HG03066 (cell line): ENCODE data around the gene ERMN.
"Not testable (repeated sequence)": the region's sequence is repeated elsewhere in the genome, so short reads cannot be mapped to it uniquely, and the experiment has no call there.

Source experiments
- ATAC-seq: cut with Tn5 transposase; IDR thresholded peaks from one replicate; pipeline ENCODE4 v1.9.1; 2021; ENCODE audit warnings: low read depth; ENCODE audit not compliant: unreplicated experiment

Gene ERMN

GRCh38 chr2:157301307-157301706 is 24.3 kb downstream of the ERMN start:
- ATAC-seq = no peak

- ATAC-seq = no peak
Measured at GRCh38 chr2:157296958-157297357, 28.7 kb downstream of the ERMN start.

- ATAC-seq = no peak
Measured at GRCh38 chr2:157296490-157296889, 29.1 kb downstream of the ERMN start.

- ATAC-seq = no peak
Measured at GRCh38 chr2:157292853-157293252, 32.8 kb downstream of the ERMN start.

GRCh38 chr2:157291018-157291417 is 34.6 kb downstream of the ERMN start:
- no peak for ATAC-seq

DNA sequence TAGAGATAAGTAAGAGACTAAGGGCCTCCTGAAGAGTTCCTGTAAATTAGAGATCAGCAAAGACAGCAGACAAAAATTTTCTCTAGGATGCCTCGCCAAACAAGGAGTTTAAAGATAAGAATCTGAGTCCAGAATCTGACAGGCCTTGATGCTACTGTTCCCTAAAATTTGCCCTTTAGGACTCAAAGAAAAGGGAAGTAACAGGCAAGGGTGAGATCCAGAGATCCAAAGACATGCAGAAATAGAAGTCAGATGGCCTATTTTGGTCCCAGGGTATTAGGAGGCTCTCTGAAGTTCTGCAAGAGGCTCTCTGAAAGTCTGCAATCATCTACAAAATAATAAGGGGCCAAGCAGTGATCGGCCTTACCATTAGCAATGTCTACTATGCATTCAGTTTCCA is 35.1 kb downstream of the ERMN start:
- ATAC-seq = no peak

DNA sequence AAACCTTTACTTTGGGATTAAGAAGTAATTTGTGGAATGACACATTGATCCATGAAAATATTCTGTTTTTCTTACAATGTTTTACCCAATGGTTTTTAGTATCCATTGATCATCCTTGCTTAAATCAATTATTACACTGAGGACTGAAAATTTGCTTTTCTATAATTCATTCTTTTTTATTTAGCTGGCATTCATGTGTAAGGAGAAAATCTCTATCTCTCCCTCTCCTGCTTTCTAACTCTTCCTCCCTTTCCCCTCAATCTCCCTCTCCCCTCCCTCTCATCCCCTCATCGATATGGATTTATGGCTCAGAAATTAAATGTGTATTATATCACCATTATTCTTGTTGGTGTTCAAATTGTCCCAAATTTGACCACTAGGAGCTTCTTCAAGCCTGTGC is 38.5 kb downstream of the ERMN start:
- no peak for ATAC-seq

DNA sequence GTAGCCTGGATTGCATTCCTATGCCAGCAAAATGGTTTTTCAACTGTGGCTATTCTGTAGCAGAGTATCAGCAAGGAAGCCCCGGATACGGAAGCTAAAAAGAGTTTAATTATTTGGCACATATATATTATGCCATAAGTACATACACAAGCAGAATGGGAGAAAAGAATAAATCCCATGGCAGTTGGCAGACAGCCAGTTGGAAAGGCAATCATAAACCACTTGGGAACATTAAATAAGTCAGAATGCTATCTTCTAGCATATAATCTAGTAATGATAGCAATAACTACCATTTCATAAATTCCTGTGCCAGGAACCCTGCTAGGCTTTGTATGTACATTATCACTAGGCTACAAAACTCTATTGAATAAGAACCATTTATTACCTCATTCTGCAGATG is 42.2 kb downstream of the ERMN start:
- no peak for ATAC-seq

GRCh38 chr2:157281316-157281715 is 44.3 kb downstream of the ERMN start:
- ATAC-seq = no peak

DNA sequence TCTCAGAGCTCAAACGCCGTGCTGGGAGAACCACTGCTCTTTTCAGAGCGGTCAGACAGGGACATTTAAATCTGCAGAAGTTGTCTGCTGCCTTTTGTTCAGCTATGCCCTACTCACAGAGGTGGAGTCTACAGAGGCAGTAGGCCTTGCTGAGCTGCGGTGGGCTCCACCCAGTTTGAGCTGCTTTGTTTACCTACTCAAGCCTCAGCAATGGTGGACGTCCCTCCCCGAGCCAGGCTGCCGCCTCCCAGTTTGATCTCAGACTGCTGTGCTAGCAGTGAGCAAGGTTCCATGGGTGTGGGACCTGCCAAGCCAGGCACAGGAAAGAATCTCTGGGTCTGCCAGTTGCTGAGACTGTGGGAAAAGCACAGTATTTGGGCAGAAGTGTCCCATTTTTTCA is 46.3 kb downstream of the ERMN start:
- not testable (repeated sequence) for ATAC-seq

DNA sequence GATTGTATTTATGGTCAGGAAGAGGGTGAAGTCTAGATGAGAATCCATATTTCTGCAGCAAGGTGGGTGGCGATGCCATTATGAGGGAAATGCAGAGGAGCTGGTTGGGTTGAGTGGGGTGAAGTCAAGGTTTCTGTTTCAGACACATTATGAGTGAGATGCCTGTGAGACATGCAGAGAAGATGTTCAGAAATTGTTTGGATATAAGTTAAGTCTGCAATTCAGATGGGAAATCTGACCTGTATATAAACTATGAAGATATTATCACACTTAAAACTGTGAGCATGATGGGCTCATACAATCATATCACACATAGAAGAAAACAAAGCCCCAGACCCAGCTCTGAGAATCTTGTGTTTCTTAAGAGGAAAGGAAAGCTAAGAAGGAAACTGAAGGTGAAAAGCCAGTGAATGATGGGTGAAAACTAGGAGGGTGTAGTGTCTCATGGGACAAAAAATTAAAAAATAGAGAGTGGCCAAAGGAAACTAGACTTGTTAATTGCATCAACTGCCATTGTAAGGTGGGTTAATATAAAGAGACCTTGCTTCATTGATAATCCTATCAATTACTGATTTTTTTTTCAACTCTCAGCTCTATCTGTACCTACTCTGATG is 53.9 kb downstream of the ERMN start:
- ATAC-seq = no peak

DNA sequence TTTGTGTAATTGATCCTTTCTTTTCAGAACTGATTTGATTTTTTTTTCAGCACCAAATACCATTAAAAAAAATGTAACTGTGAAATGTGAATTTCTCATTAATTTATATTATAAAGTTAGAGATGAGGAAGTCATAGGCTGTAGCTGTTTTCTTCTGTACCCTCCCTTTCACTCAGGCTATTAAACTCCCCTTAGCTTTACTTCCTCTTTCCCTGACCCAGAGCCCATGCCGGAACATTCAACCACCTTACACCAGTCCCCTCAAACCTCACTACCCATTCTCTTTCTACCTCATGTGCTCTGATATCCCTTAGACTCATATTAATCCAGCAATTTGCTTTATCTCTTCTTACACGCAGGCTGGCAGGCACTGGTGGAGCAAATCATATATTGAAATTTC is 55.7 kb downstream of the ERMN start:
- no peak for ATAC-seq

- ATAC-seq = no peak
Measured at GRCh38 chr2:157269060-157269459, 56.6 kb downstream of the ERMN start.
